HG02852 (cell line): ENCODE data around the gene RBP4.
"Not testable (repeated sequence)": the region's sequence is repeated elsewhere in the genome, so short reads cannot be mapped to it uniquely, and the experiment has no call there.

Source experiments
- ATAC-seq: cut with Tn5 transposase; IDR thresholded peaks from one replicate; pipeline ENCODE4 v1.9.1; 2021; ENCODE audit warnings: mild to moderate bottlenecking, moderate library complexity; ENCODE audit not compliant: unreplicated experiment

The RBP4 gene

GRCh38 chr10:93567277-93568104, 33.5 kb downstream of the RBP4 start:
- ATAC-seq: no peak

- no peak for ATAC-seq
Observed at GRCh38 chr10:93566435-93567276, 34.4 kb downstream of the RBP4 start, which contains the start of gene FFAR4. Gene FFAR4, plus strand, starts transcription at chr10:93566665. Its CDS starts 56 bp downstream, at chr10:93566721.

- no peak for ATAC-seq
Observed at GRCh38 chr10:93565446-93565845, 35.6 kb downstream of the RBP4 start.

GRCh38 chr10:93560541-93560940, 40.5 kb downstream of the RBP4 start:
- no peak for ATAC-seq

- no peak for ATAC-seq
Observed at GRCh38 chr10:93559490-93559889, 41.5 kb downstream of the RBP4 start.

- no peak for ATAC-seq
Observed at GRCh38 chr10:93554760-93555432, 46.1 kb downstream of the RBP4 start.

GRCh38 chr10:93554316-93554663, 46.7 kb downstream of the RBP4 start:
- no peak for ATAC-seq

- ATAC-seq: no peak
Observed at GRCh38 chr10:93553482-93554315, 47.3 kb downstream of the RBP4 start.

GRCh38 chr10:93552780-93553179, 48.3 kb downstream of the RBP4 start:
- no peak for ATAC-seq

- no peak for ATAC-seq
Observed at GRCh38 chr10:93550606-93551005, 50.4 kb downstream of the RBP4 start.

- no peak for ATAC-seq
Observed at GRCh38 chr10:93548376-93549071, 52.5 kb downstream of the RBP4 start.

GRCh38 chr10:93547522-93547921, 53.5 kb downstream of the RBP4 start:
- no peak for ATAC-seq

- not testable (repeated sequence) for ATAC-seq
Observed at GRCh38 chr10:93546995-93547394, 54.0 kb downstream of the RBP4 start.

GRCh38 chr10:93542358-93542791, 58.7 kb downstream of the RBP4 start:
- no peak for ATAC-seq
